Activated T-helper 1 cell treated with anti-CD3 and anti-CD28 coated beads, Interleukin-12 subunit alpha, Interleukin-12 subunit beta, Interleukin-2, Interleukin-4 antibody, amounts not matched to agents 30 ng/mL and 10 ng/mL and 1 ng/mL, durations not matched to agents 14 hours and 24 hours and 36 hours (primary cell): ENCODE measurements around the gene PAX7. TPM values are rescaled to one million over a fixed set of nuclear protein-coding genes. Genes with fewer than 3 reads are reported as not detected.

Experiments used
- DNase-seq: peaks from one replicate; pipeline ENCODE4 v3.0.0; 2021; ENCODE audit warnings: low spot score
- H3K27ac Mint-ChIP-seq: one replicate; pipeline ENCODE4 v1.8.0; 2021; ENCODE audit warnings: mild to moderate bottlenecking, mixed read lengths
- H3K27me3 Mint-ChIP-seq: one replicate; pipeline ENCODE4 v1.8.0; 2022; ENCODE audit warnings: mild to moderate bottlenecking, moderate library complexity, mixed read lengths; ENCODE audit not compliant: insufficient read depth
- H3K36me3 Mint-ChIP-seq: one replicate; pipeline ENCODE4 v1.8.0; 2021; ENCODE audit warnings: low read depth, mixed read lengths
- H3K4me1 Mint-ChIP-seq: one replicate; pipeline ENCODE4 v1.8.0; 2021; ENCODE audit warnings: low read depth, mixed read lengths
- H3K4me3 Mint-ChIP-seq: one replicate; pipeline ENCODE4 v1.8.0; 2021; ENCODE audit warnings: mild to moderate bottlenecking, moderate library complexity, mixed read lengths
- H3K9me3 Mint-ChIP-seq: one replicate; pipeline ENCODE4 v1.8.0; 2021; ENCODE audit warnings: mixed read lengths
- intact Hi-C: fragments of 100-400 bp; cut with micrococcal nuclease; formaldehyde crosslinking; loops from one replicate; pipeline ENCODE4 v1.15.1; 2024
- total RNA-seq: library from RNA; stranded (reverse); gene quantifications from 2 replicates; pipeline ENCODE4 v1.2.3, GENCODE V29; 2022

PAX7 gene
- total RNA-seq, 1 donor from 2014 or later: not detected

DNA sequence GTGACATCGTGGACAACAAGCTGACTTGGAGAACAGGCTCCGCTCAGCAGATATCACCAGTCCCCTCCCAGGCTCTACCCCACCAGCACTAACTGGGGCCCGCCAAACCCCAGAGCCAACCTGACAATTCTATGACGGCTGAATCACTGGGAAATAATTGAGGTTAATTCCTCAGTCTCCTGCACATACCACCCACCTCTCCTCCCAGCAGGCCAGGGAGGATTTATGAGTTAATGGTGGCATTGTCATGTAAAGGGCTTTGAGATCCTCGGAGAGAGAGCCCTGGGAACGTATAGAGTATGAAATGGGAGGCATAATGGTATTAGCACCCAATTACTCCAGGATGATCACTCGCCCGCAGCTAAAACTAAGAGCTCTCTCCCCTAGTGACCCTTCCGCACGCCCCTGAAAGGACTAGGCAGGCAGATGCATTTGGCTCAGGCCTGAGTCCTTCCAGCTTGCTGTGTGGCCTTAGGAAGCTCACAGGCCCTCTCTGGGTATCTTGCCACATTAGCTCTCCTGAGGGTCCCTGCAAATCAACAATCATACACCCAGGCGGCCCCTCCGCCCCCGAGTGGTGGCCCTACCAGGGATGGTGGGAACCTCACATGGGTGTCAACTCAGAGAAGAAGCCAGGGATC, 27.3 kb upstream of the PAX7 start:
- Mint-ChIP-seq H3K4me1 (no peaks in the 10 kb centered on the region), H3K27me3 (peaks cover 4% of the 10 kb centered on the region), H3K27ac (no peak overlapping the region), H3K4me3 (no peak overlapping the region), H3K36me3 (no peaks in the 10 kb centered on the region), H3K9me3 (no peaks in the 10 kb centered on the region)
- no peak for DNase-seq
- intact Hi-C loops: no loop called here

DNA sequence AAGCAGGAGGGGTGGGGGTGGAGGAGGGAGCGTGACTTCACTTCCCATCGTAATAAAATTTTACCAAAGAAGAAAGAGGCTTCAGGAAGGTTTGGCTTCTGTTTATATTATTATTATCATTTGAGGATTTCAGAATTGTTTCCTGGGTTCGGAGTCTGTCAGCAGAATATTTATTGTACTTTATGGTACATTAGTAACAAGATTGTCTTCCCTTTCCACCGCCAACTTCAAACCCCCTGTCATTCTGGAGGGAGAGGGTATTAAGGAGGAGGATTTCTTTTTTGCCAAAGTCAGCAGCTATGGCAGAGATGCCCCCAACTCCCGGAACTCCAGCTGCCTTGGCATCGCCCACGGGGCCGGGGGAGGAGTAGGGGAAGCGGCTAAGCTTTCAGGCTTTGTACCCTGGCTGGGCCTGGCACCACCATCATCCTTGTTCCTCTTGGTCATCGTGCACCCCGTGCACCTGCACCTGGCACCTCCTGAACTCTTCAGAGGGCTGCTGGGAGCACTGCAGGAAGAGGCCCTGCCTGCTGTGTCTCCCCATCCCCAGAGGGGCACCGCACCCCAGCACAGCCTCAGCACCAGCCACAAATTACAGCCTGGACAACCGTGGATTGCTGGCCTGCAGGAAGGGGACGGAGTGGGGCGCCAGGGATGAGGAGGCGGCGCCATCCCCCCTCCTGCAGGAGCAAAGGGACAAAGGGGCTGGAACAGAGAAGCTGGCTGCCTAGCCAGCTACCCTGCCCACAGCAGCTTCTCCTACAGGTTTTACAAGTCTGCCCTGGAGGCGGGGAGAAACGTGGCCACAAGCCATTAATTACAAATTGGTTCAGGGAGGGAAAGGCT, 24.0 kb upstream of the PAX7 start:
- Mint-ChIP-seq H3K4me1 (no peaks in the 10 kb centered on the region), H3K27me3 (peaks cover 4% of the 10 kb centered on the region), H3K27ac (no peak overlapping the region), H3K4me3 (no peak overlapping the region), H3K36me3 (no peaks in the 10 kb centered on the region), H3K9me3 (no peaks in the 10 kb centered on the region)
- DNase-seq: no peak
- intact Hi-C loops: no loop called here

DNA sequence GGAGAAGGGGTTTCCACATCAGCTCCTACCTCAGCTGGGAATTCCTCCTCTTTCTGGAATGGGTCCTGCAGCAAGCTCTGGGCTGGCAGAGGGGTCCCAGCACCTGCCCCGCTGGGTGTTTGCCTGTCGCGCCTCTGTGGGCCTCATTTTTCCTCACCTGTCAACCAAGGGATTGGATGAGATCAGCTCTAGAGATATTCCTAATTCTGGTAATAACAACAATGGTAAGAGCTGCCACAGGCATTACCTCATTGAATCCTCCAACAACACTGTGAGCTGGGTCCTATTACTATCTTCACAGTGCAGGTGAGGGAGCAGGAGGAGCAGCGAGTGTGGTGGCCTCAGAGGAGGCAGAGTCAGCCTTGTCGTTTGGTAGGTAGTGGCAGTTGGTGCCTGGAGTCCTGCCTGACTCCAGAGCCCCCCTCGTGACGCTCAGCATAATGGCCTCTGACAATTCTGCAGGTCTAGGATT, 23.3 kb upstream of the PAX7 start:
- intact Hi-C loops: no loop called here
- no peaks in the 10 kb centered on the region for H3K4me1 Mint-ChIP-seq
- no peak for DNase-seq
- no peak overlapping the region for H3K4me3 Mint-ChIP-seq
- H3K27ac Mint-ChIP-seq: no peak overlapping the region
- H3K9me3 Mint-ChIP-seq: no peaks in the 10 kb centered on the region
- peaks cover 8% of the 10 kb centered on the region for H3K27me3 Mint-ChIP-seq
- H3K36me3 Mint-ChIP-seq: no peaks in the 10 kb centered on the region

DNA sequence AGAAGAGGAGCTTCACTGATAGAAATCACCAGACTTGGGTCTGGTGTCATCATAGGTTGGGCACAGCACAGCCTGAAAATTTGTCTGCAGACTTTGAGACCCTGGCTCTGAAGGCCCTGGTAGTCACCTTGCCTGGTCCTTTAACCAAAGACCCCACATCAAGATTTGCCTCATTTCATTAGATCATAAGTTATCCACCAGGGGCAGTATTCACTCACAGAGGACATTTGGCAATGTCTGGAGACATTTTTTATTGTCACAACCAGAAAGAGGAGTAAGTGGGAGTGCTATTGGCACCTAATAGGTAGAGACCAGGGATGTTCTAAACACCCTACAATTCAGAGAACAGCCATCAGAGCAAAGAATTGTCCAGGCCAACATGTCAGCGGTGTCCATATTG, 22.1 kb upstream of the PAX7 start:
- intact Hi-C loops: no loop called here
- no peaks in the 10 kb centered on the region for H3K36me3 Mint-ChIP-seq
- no peak for DNase-seq
- H3K9me3 Mint-ChIP-seq: no peaks in the 10 kb centered on the region
- H3K4me1 Mint-ChIP-seq: no peaks in the 10 kb centered on the region
- H3K4me3 Mint-ChIP-seq: no peak overlapping the region
- H3K27ac Mint-ChIP-seq: no peak overlapping the region
- H3K27me3 Mint-ChIP-seq: peaks cover 8% of the 10 kb centered on the region

GRCh38 chr1:18611311-18611710, 19.3 kb upstream of the PAX7 start:
- no peak for DNase-seq
- no peak overlapping the region for H3K4me3 Mint-ChIP-seq
- H3K4me1 Mint-ChIP-seq: no peaks in the 10 kb centered on the region
- intact Hi-C loops: no loop called here
- no peaks in the 10 kb centered on the region for H3K36me3 Mint-ChIP-seq
- H3K27ac Mint-ChIP-seq: no peak overlapping the region
- no peaks in the 10 kb centered on the region for H3K9me3 Mint-ChIP-seq
- peaks cover 12% of the 10 kb centered on the region for H3K27me3 Mint-ChIP-seq

GRCh38 chr1:18612073-18612472, 18.6 kb upstream of the PAX7 start:
- Mint-ChIP-seq H3K9me3 (no peaks in the 10 kb centered on the region), H3K4me3 (no peak overlapping the region), H3K36me3 (no peaks in the 10 kb centered on the region), H3K27me3 (peaks cover 12% of the 10 kb centered on the region), H3K4me1 (no peaks in the 10 kb centered on the region), H3K27ac (no peak overlapping the region)
- DNase-seq: no peak
- intact Hi-C loops: no loop called here

DNA sequence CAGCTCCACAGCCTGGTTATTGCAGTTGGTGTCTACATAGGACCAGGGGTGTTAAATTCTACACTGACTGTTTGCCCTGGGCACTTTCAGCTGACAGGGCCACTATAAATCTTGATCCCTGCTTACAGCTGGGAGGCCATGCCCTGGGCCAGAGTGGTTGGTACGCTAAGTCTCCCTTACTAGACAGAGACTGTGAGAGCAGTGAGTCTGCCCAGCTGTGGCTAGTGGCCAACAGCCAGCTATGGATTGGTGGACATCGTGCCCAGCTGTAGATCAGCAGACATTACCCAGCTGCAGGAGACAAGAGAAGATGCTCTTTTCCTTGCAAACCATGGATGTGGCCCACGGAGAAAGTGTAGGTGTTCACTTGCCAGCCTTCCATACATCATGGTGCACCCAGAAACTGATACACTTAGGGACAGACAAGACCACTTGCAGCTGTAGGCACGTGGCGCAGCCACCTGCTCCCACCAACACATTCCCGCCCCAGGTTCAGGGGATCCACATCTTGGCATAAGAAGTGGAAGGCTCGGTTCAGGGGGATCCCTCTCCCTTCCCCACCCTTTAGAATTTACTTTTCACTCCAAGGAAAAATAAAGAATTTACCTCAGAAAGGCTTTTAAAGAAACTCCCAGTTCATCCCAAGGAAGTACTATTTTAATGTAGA, 16.4 kb upstream of the PAX7 start:
- DNase-seq: no peak
- H3K4me1 Mint-ChIP-seq: no peaks in the 10 kb centered on the region
- H3K27ac Mint-ChIP-seq: no peak overlapping the region
- intact Hi-C loops: no loop called here
- H3K9me3 Mint-ChIP-seq: no peaks in the 10 kb centered on the region
- H3K36me3 Mint-ChIP-seq: no peaks in the 10 kb centered on the region
- H3K27me3 Mint-ChIP-seq: peaks cover 12% of the 10 kb centered on the region
- no peak overlapping the region for H3K4me3 Mint-ChIP-seq

- H3K27me3 Mint-ChIP-seq: peaks cover 10% of the 10 kb centered on the region
- no peaks in the 10 kb centered on the region for H3K4me1 Mint-ChIP-seq
- no peaks in the 10 kb centered on the region for H3K9me3 Mint-ChIP-seq
- H3K27ac Mint-ChIP-seq: no peak overlapping the region
- no peak overlapping the region for H3K4me3 Mint-ChIP-seq
- no peaks in the 10 kb centered on the region for H3K36me3 Mint-ChIP-seq
- intact Hi-C loops: no loop called here
- no peak for DNase-seq
Measured at GRCh38 chr1:18618546-18619466, 11.8 kb upstream of the PAX7 start.

DNA sequence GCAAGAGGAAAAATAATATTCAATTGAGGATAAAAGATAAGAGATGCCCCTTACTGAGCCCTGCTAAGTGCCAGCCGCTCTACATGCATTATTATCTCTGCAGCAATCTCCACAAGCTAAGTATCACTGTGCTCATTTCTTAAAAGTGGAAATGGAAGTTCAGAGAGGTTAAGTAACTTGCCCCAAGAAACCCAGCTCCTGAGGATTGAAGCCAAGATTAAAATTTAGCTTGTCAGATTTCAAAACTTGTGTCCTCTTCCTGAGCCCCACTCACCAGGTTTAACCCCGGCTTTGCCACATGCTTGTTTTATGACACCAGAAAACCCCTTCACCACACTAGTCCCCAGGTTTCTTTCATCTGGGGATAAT, 11.2 kb upstream of the PAX7 start:
- Mint-ChIP-seq H3K27me3 (peaks cover 12% of the 10 kb centered on the region), H3K9me3 (no peaks in the 10 kb centered on the region), H3K27ac (no peak overlapping the region), H3K4me1 (no peaks in the 10 kb centered on the region), H3K4me3 (no peak overlapping the region), H3K36me3 (no peaks in the 10 kb centered on the region)
- intact Hi-C loops: no loop called here
- no peak for DNase-seq

- Mint-ChIP-seq H3K9me3 (no peaks in the 10 kb centered on the region), H3K27ac (no peak overlapping the region), H3K27me3 (peaks cover 73% of the 10 kb centered on the region), H3K4me1 (no peaks in the 10 kb centered on the region), H3K4me3 (no peak overlapping the region), H3K36me3 (peaks cover 5% of the 10 kb centered on the region)
- intact Hi-C loops: no loop called here
- DNase-seq: no peak
Measured at GRCh38 chr1:18628511-18628910, 2.1 kb upstream of the PAX7 start.

GRCh38 chr1:18629659-18630510, 761 bp upstream of the PAX7 start:
- intact Hi-C loops: loop anchor here (10.0 kb wide), 1 partner anchor 1855 kb away; the partner anchor contains the start of gene CAMK2N1
- H3K9me3 Mint-ChIP-seq: no peaks in the 10 kb centered on the region
- H3K27me3 Mint-ChIP-seq: peaks cover 76% of the 10 kb centered on the region
- peak overlapping the region; percentile 65 for H3K27ac Mint-ChIP-seq
- no peak overlapping the region for H3K4me3 Mint-ChIP-seq
- no peaks in the 10 kb centered on the region for H3K4me1 Mint-ChIP-seq
- DNase-seq: no peak
- H3K36me3 Mint-ChIP-seq: peaks cover 10% of the 10 kb centered on the region
